Astrocyte of the spinal cord (primary cell): ENCODE data around the gene PGS1.

ENCODE experiments used
- DNase-seq: peaks from one replicate; pipeline ENCODE4 v3.0.0; 2011; ENCODE audit warnings: low read depth, low spot score
- H3K4me3 ChIP-seq: 2 replicates; pipeline ENCODE4 v1.5.1; 2011; ENCODE audit warnings: low read depth, mild to moderate bottlenecking, low read length, moderate library complexity
- CTCF ChIP-seq: IDR thresholded peaks from 2 replicates; pipeline ENCODE4 v1.5.1; 2012; ENCODE audit warnings: low read depth, mild to moderate bottlenecking, low read length, inconsistent platforms
- in situ Hi-C: cut with HindIII; loops from 2 replicates; pipeline ENCODE4 v1.10.0; 2017; ENCODE audit warnings: low sequenced_read_pairs

PGS1 gene

GRCh38 chr17:78337244-78338109 is 41.0 kb upstream of the PGS1 start:
- H3K4me3 ChIP-seq: no peak overlapping the region
- in situ Hi-C loops: no loop called here
- peak; percentile 65 for DNase-seq
- TF ChIP-seq CTCF: no peak

DNA sequence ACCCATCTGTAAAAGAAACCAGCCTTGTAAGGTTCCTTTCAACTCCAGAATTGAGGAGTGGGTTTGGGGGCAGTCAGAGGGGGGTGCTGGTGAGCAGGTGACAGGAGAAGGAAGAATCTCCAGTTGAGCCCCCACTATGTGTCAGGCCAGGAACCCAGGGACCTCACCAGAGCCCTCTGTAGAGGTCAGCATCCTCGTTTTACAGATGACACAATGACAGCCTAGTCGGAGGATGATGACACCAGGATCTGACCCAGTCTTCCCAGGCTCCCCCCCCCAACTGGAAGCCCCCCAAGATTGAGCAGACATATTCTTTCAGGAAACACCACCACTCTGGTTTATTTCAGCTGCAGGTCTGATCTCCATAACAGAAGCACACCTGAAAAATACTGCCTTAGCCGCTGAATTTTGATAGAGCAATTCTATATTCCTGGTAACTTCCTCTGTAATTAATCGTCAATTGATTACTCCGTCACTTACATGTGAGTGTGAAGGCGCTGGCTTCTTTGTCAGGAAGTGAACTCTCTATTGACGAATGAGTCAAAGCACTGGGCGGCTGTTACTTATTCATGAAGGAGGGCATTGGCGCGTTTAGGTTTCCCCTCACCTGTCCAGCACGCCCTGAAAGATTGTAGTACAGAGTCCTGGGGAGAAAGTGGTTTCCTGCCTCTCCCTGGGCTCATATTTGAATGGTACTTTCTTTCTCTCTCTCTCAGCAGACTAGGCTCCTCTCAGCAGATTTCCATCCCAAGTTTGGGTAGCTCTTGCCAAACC is 39.8 kb upstream of the PGS1 start:
- DNase-seq: no peak
- in situ Hi-C loops: no loop called here
- H3K4me3 ChIP-seq: no peak overlapping the region
- no peak for TF ChIP-seq CTCF

GRCh38 chr17:78340183-78340955 is 38.1 kb upstream of the PGS1 start:
- no peak for TF ChIP-seq CTCF
- no peak overlapping the region for H3K4me3 ChIP-seq
- in situ Hi-C loops: no loop called here
- no peak for DNase-seq

GRCh38 chr17:78341559-78342448 is 36.6 kb upstream of the PGS1 start:
- in situ Hi-C loops: no loop called here
- TF ChIP-seq CTCF: no peak
- peak; percentile 85 for DNase-seq
- peak overlapping the region; percentile 13 for H3K4me3 ChIP-seq

DNA sequence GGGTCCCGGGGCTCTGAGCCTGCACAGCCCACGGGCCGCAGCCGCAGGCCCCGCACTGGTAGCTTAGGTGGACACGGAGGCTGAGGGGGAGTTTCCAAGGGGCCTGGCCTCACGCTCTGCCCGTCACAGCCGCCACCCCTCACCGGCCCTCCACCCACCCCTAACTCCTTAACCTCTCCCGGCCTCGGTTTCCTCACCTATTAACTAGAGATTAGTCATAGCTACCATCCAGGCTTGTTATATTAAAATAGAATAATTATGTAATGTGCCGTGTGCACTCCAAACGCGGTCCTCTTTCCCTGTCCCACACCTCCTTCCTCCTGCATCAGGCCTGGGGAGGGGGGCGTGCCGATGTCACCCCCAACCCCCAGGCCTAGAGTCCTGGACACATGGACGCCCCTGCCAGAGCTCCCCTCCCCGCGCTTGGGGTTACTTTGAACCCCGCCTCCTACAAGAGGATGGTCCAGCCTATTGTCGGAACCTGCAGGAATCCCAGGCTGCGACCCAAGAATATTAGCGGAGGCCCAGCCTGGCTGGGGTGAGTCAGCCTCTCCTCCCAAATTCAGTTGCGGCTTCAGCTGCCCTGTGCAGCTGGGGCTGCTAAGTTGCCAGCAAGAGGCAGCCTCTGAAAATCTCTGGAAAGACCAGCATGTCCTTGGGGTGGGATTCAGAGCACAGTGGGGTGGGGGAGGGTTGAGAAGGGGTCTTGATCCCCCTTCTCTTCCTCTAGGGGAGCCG is 35.8 kb upstream of the PGS1 start:
- in situ Hi-C loops: no loop called here
- TF ChIP-seq CTCF: no peak
- H3K4me3 ChIP-seq: no peak overlapping the region
- peak; percentile 98 for DNase-seq
